Esophagus squamous epithelium (tissue), 4 donors: ENCODE results near the gene SH3D21.

Experiments used
- POLR2A ChIP-seq, 4 donors: fragments of 450-650 bp; IDR thresholded peaks; one replicate each; pipeline ENCODE4 v1.6.1; 2017; ENCODE audit warnings: antibody characterized with exemption in 4 of 4, mild to moderate bottlenecking in 4 of 4, moderate library complexity in 3 of 4
- TF ChIP-seq, protein P1 (sequence below), 6 experiments: fragments of 450-650 bp in 4 of 6; fragments of 200-600 bp in 2 of 6; sonication (generic) in 2 of 6; IDR thresholded peaks; one replicate each; pipeline ENCODE4 v1.5.1; 2016 to 2019; ENCODE audit warnings: antibody characterized with exemption in 6 of 6, mild to moderate bottlenecking in 4 of 6, moderate library complexity in 4 of 6

DNA sequence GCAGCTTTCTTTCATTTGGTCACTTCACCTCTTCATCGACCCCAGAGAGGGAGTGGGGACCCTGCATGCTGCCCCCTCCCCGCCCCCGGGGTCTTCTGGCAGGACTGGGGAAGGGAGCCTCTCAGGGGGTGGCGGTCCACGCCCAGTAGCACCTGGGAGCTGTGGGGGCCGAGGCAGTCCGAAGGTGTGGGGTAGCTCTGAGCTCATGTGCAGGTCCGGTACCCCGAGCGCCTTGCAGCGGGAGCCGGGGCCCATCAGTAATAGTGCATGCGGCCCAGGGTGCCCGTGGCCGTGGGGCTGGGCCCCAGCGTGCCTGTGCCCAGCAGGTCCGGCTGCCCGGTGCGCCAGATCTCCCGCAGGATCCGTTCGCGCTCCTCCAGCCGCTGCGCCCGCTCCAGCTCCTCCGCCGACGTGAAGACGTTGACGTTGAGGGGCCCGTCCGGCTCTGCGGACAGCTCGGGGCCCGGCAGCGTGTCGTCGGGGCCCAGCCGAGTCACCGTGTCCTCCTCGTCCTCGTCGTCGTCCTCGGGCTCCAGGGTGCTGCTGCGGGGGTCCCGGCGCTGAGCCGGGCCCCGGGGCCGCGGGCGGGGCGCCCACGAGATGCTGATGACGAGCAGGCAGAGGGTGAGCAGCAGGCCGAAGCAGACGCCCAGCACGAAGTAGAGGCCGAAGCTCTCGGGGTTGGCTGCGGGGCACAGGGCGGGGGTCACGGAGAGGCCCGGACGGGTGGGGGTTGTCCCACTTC, 16.0 kb downstream of the SH3D21 start:
- TF ChIP-seq, protein P1, sequence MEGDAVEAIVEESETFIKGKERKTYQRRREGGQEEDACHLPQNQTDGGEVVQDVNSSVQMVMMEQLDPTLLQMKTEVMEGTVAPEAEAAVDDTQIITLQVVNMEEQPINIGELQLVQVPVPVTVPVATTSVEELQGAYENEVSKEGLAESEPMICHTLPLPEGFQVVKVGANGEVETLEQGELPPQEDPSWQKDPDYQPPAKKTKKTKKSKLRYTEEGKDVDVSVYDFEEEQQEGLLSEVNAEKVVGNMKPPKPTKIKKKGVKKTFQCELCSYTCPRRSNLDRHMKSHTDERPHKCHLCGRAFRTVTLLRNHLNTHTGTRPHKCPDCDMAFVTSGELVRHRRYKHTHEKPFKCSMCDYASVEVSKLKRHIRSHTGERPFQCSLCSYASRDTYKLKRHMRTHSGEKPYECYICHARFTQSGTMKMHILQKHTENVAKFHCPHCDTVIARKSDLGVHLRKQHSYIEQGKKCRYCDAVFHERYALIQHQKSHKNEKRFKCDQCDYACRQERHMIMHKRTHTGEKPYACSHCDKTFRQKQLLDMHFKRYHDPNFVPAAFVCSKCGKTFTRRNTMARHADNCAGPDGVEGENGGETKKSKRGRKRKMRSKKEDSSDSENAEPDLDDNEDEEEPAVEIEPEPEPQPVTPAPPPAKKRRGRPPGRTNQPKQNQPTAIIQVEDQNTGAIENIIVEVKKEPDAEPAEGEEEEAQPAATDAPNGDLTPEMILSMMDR (IDR thresholded peaks at IDR 0.05) = no peak
- no peak for TF ChIP-seq POLR2A (IDR thresholded peaks at IDR 0.05)
